ENCODE measurements around the gene ACOT13.

DNA sequence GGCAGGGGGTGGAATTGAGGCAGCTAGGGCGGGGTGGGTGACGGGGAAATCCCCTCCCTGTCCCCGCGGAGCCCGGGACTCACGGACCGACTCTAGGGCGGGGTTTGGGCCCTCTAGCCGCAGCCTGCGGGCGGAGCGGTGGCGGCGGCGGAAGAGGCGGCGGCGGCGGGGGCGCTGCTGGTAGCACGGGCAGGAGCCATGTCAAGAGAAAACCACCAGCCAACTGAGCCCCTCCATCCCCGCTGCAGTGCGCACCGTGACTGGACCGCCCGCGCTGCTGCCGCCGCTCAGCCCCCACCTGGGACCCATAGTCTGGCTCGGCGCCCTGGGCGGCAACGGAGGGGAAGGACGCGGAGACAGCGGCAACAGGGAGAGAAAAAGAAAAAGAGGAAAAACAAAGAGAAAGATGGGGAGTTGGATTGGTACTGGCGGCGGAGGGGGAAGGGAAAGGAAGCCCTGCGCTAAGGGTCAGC lies 53.3 kb downstream of the ACOT13 start:
- TF ChIP-seq POLR2AphosphoS5 (IDR thresholded peaks at IDR 0.05; ENCODE audit: low read depth, low read length) (no peak), SIN3A (IDR thresholded peaks at IDR 0.05; ENCODE audit: borderline replicate concordance, insufficient read depth, low read length) (no peak), FOXP2 (optimal IDR thresholded peaks at IDR 0.05; ENCODE audit: borderline replicate concordance, extremely low read depth, extremely low read length, insufficient read depth) (no peak)
- TF ChIP-seq, protein P1, sequence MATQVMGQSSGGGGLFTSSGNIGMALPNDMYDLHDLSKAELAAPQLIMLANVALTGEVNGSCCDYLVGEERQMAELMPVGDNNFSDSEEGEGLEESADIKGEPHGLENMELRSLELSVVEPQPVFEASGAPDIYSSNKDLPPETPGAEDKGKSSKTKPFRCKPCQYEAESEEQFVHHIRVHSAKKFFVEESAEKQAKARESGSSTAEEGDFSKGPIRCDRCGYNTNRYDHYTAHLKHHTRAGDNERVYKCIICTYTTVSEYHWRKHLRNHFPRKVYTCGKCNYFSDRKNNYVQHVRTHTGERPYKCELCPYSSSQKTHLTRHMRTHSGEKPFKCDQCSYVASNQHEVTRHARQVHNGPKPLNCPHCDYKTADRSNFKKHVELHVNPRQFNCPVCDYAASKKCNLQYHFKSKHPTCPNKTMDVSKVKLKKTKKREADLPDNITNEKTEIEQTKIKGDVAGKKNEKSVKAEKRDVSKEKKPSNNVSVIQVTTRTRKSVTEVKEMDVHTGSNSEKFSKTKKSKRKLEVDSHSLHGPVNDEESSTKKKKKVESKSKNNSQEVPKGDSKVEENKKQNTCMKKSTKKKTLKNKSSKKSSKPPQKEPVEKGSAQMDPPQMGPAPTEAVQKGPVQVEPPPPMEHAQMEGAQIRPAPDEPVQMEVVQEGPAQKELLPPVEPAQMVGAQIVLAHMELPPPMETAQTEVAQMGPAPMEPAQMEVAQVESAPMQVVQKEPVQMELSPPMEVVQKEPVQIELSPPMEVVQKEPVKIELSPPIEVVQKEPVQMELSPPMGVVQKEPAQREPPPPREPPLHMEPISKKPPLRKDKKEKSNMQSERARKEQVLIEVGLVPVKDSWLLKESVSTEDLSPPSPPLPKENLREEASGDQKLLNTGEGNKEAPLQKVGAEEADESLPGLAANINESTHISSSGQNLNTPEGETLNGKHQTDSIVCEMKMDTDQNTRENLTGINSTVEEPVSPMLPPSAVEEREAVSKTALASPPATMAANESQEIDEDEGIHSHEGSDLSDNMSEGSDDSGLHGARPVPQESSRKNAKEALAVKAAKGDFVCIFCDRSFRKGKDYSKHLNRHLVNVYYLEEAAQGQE (IDR thresholded peaks at IDR 0.05; ENCODE audit: insufficient read depth in 1 of 2, low read depth in 2 of 2, low read length in 2 of 2) = no peak
